ENCODE results near the gene GALNT14. TPM values are rescaled to one million over a fixed set of nuclear protein-coding genes. Genes with fewer than 3 reads are reported as not detected.

Gene GALNT14
- total and polyA plus RNA-seq, 2 of the 13 experiments (the other 11 are each of a cell fraction or from before 2014, with no cell fraction given): not detected

DNA sequence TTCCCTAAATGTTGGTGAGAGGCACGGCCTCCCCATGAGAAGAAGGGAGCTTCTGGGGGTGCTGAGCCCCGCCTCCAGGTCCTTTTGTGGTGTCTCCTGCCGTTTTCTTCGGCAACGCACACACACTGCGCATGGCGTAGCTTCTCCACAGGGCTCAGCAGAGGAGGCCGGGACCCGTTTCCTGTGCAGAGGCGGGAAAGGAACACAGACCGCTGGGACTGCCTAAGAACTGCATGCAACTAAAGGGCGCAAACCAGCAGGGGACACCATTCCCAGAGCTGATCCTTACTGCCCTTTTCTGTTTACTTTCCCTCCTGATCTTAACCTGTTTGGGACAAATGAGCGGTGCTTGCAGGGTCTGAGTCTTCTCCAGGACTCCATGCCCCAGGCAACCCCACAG lies 240.7 kb downstream of the GALNT14 start:
- POLR2A ChIA-PET: no interaction called here
- no peaks in the 10 kb centered on the region for H3K4me1 ChIP-seq (ENCODE audit: insufficient read depth, low read length)
- BruUV-seq (replicated peaks): no TSS peak
- H3K4me2 ChIP-seq (ENCODE audit: low read depth, low read length): no peak overlapping the region
- no peaks in the 10 kb centered on the region for H4K20me1 ChIP-seq (ENCODE audit: insufficient read depth, low read length)
- H3K27ac ChIP-seq (ENCODE audit: extremely low read length, insufficient read depth, low read length): no peak overlapping the region
- no peaks in the 10 kb centered on the region for H3K36me3 ChIP-seq (replicated peaks in 1 of 2; ENCODE audit: control insufficient read depth in 1 of 2, insufficient read depth in 2 of 2, low read length in 2 of 2)
- no peak overlapping the region for H3K9ac ChIP-seq (ENCODE audit: insufficient read depth, low read depth, low read length)
- H3K79me2 ChIP-seq (ENCODE audit: insufficient read depth, low read length): no peaks in the 10 kb centered on the region
- DNase-seq (ENCODE audit: low spot score): no peak
- intact Hi-C loops (cut with micrococcal nuclease; ENCODE audit: unreplicated experiment): no loop called here
- in situ Hi-C loops (cut with HindIII; ENCODE audit: extremely low pct_ligation_motif_present, low pct_unique_long_range_greater_than_20kb): no loop called here
- 44% methylated on average over 13 of the region's 13 CpGs for WGBS (ENCODE audit: low lambda C conversion rate)
- H2AFZ ChIP-seq (ENCODE audit: low read length): no peak overlapping the region
- H3K4me3 ChIP-seq (replicated peaks in 1 of 3; ENCODE audit: insufficient read depth in 1 of 3, low read depth in 2 of 3, low read length in 3 of 3): no peak overlapping the region
- CTCF ChIA-PET (ENCODE audit: low intra/inter-chr PET ratio, low total read pairs): no interaction called here
- no peak; the same call in 2 of the 3 replicates for ATAC-seq
- H3K27me3 ChIP-seq (ENCODE audit: control insufficient read depth in 1 of 2, insufficient read depth in 2 of 2, low read length in 2 of 2): peaks cover 0 to 25% of the 10 kb centered on the region in 2 experiments; a peak in 3 of 5 replicates
- H3K9me3 ChIP-seq (ENCODE audit: low read length): no peaks in the 10 kb centered on the region
- FAIRE-seq: no peak
- TF ChIP-seq PHF8 (CRISPR knock-in tag; IDR thresholded peaks at IDR 0.05) (no peak), MEIS1 (CRISPR knock-in tag; IDR thresholded peaks at IDR 0.05; ENCODE audit: borderline replicate concordance) (no peak), SNAPC2 (CRISPR knock-in tag; IDR thresholded peaks at IDR 0.05) (no peak), ZNF205 (CRISPR knock-in tag; IDR thresholded peaks at IDR 0.05) (no peak), MAFK (conservative IDR thresholded peaks at IDR 0.05 in 1 of 2, IDR thresholded peaks at IDR 0.05 in 1 of 2; ENCODE audit: low read length in 2 of 2) (no peak), BORCS8-MEF2B (CRISPR knock-in tag; IDR thresholded peaks at IDR 0.05) (no peak), GTF2F1 (IDR thresholded peaks at IDR 0.05; ENCODE audit: low read length) (no peak), TEAD2 (CRISPR knock-in tag; IDR thresholded peaks at IDR 0.05) (no peak), SOX13 (IDR thresholded peaks at IDR 0.05) (no peak), SOX13 (CRISPR knock-in tag; conservative IDR thresholded peaks at IDR 0.05 in 1 of 2, IDR thresholded peaks at IDR 0.05 in 1 of 2) (no peak)
- TF ChIP-seq, protein P1, sequence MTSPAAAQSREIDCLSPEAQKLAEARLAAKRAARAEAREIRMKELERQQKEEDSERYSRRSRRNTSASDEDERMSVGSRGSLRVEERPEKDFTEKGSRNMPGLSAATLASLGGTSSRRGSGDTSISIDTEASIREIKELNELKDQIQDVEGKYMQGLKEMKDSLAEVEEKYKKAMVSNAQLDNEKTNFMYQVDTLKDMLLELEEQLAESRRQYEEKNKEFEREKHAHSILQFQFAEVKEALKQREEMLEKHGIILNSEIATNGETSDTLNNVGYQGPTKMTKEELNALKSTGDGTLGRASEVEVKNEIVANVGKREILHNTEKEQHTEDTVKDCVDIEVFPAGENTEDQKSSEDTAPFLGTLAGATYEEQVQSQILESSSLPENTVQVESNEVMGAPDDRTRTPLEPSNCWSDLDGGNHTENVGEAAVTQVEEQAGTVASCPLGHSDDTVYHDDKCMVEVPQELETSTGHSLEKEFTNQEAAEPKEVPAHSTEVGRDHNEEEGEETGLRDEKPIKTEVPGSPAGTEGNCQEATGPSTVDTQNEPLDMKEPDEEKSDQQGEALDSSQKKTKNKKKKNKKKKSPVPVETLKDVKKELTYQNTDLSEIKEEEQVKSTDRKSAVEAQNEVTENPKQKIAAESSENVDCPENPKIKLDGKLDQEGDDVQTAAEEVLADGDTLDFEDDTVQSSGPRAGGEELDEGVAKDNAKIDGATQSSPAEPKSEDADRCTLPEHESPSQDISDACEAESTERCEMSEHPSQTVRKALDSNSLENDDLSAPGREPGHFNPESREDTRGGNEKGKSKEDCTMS (CRISPR knock-in tag; conservative IDR thresholded peaks at IDR 0.05): no peak
- TF ChIP-seq, protein P2, sequence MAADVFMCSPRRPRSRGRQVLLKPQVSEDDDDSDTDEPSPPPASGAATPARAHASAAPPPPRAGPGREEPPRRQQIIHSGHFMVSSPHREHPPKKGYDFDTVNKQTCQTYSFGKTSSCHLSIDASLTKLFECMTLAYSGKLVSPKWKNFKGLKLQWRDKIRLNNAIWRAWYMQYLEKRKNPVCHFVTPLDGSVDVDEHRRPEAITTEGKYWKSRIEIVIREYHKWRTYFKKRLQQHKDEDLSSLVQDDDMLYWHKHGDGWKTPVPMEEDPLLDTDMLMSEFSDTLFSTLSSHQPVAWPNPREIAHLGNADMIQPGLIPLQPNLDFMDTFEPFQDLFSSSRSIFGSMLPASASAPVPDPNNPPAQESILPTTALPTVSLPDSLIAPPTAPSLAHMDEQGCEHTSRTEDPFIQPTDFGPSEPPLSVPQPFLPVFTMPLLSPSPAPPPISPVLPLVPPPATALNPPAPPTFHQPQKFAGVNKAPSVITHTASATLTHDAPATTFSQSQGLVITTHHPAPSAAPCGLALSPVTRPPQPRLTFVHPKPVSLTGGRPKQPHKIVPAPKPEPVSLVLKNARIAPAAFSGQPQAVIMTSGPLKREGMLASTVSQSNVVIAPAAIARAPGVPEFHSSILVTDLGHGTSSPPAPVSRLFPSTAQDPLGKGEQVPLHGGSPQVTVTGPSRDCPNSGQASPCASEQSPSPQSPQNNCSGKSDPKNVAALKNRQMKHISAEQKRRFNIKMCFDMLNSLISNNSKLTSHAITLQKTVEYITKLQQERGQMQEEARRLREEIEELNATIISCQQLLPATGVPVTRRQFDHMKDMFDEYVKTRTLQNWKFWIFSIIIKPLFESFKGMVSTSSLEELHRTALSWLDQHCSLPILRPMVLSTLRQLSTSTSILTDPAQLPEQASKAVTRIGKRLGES (CRISPR knock-in tag; IDR thresholded peaks at IDR 0.05; ENCODE audit: borderline replicate concordance): no peak
- TF ChIP-seq, protein P3, sequence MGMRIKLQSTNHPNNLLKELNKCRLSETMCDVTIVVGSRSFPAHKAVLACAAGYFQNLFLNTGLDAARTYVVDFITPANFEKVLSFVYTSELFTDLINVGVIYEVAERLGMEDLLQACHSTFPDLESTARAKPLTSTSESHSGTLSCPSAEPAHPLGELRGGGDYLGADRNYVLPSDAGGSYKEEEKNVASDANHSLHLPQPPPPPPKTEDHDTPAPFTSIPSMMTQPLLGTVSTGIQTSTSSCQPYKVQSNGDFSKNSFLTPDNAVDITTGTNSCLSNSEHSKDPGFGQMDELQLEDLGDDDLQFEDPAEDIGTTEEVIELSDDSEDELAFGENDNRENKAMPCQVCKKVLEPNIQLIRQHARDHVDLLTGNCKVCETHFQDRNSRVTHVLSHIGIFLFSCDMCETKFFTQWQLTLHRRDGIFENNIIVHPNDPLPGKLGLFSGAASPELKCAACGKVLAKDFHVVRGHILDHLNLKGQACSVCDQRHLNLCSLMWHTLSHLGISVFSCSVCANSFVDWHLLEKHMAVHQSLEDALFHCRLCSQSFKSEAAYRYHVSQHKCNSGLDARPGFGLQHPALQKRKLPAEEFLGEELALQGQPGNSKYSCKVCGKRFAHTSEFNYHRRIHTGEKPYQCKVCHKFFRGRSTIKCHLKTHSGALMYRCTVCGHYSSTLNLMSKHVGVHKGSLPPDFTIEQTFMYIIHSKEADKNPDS (CRISPR knock-in tag; IDR thresholded peaks at IDR 0.05): no peak
- TF ChIP-seq, protein P4, sequence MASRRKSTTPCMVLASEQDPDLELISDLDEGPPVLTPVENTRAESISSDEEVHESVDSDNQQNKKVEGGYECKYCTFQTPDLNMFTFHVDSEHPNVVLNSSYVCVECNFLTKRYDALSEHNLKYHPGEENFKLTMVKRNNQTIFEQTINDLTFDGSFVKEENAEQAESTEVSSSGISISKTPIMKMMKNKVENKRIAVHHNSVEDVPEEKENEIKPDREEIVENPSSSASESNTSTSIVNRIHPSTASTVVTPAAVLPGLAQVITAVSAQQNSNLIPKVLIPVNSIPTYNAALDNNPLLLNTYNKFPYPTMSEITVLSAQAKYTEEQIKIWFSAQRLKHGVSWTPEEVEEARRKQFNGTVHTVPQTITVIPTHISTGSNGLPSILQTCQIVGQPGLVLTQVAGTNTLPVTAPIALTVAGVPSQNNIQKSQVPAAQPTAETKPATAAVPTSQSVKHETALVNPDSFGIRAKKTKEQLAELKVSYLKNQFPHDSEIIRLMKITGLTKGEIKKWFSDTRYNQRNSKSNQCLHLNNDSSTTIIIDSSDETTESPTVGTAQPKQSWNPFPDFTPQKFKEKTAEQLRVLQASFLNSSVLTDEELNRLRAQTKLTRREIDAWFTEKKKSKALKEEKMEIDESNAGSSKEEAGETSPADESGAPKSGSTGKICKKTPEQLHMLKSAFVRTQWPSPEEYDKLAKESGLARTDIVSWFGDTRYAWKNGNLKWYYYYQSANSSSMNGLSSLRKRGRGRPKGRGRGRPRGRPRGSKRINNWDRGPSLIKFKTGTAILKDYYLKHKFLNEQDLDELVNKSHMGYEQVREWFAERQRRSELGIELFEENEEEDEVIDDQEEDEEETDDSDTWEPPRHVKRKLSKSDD (CRISPR knock-in tag; IDR thresholded peaks at IDR 0.05; ENCODE audit: low read depth): no peak
